Peyer's patch (tissue), 4 donors: Measurements from ENCODE around the gene PROK1.

Experiments used
- POLR2A ChIP-seq, 2 donors: fragments of 450-650 bp; IDR thresholded peaks; one replicate each; pipeline ENCODE4 v1.5.1; 2017; ENCODE audit warnings: antibody characterized with exemption in 2 of 2, mild to moderate bottlenecking in 2 of 2, moderate library complexity in 2 of 2
- TF ChIP-seq, protein P1 (sequence below), 6 experiments: fragments of 450-650 bp in 4 of 6; fragments of 200-600 bp in 2 of 6; sonication (generic) in 1 of 6; IDR thresholded peaks; one replicate each; pipeline ENCODE4 v1.5.1; 2017 to 2019; ENCODE audit warnings: antibody characterized with exemption in 6 of 6, mild to moderate bottlenecking in 3 of 6, moderate library complexity in 1 of 6

DNA sequence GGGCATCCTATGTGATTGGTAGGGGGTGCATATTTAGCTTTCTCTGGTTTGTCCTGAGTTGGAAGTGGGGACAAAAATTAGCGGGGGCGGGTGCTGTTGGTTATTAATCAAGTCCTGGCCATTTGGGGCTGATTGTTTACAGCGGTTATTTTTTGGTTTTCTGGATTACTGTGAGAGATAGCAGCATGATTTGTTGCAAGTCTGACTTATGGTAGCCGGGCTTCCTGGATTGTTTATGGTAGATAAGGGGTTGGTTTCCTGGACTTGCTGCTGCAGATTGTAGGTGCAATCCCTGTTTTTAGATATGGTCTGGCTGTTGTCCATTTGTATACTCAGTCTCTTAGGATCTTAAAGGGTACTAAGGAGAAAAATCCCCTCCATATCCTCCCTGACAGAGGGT is 12.1 kb upstream of the PROK1 start:
- TF ChIP-seq, protein P1, sequence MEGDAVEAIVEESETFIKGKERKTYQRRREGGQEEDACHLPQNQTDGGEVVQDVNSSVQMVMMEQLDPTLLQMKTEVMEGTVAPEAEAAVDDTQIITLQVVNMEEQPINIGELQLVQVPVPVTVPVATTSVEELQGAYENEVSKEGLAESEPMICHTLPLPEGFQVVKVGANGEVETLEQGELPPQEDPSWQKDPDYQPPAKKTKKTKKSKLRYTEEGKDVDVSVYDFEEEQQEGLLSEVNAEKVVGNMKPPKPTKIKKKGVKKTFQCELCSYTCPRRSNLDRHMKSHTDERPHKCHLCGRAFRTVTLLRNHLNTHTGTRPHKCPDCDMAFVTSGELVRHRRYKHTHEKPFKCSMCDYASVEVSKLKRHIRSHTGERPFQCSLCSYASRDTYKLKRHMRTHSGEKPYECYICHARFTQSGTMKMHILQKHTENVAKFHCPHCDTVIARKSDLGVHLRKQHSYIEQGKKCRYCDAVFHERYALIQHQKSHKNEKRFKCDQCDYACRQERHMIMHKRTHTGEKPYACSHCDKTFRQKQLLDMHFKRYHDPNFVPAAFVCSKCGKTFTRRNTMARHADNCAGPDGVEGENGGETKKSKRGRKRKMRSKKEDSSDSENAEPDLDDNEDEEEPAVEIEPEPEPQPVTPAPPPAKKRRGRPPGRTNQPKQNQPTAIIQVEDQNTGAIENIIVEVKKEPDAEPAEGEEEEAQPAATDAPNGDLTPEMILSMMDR (IDR thresholded peaks at IDR 0.05): no peak
- no peak for TF ChIP-seq POLR2A (IDR thresholded peaks at IDR 0.05)
